ENCODE results near the gene LRRC41. TPM values are rescaled to one million over a fixed set of nuclear protein-coding genes. Genes with fewer than 3 reads are reported as not detected.

LRRC41 gene
- total and polyA plus RNA-seq, 7 donors: 21.0 to 65.2 (median 55.1) TPM

- no peak for DNase-seq
- H3K27me3 ChIP-seq: no peaks in the 10 kb centered on the region
- intact Hi-C loops (cut with DNase I): no loop called here
- no peak overlapping the region for H3K27ac ChIP-seq
- H3K36me3 ChIP-seq: peaks cover 5 to 45% (median 17%) of the 10 kb centered on the region in 4 donors
- no peak overlapping the region for H3K4me3 ChIP-seq
- H3K4me1 ChIP-seq: peaks cover 0 to 19% (median 12%) of the 10 kb centered on the region in 4 donors
- H3K9me3 ChIP-seq: no peaks in the 10 kb centered on the region
- TF ChIP-seq EP300 (IDR thresholded peaks at IDR 0.05): no peak
- no peak for TF ChIP-seq POLR2A (IDR thresholded peaks at IDR 0.05)
- TF ChIP-seq, protein P1, sequence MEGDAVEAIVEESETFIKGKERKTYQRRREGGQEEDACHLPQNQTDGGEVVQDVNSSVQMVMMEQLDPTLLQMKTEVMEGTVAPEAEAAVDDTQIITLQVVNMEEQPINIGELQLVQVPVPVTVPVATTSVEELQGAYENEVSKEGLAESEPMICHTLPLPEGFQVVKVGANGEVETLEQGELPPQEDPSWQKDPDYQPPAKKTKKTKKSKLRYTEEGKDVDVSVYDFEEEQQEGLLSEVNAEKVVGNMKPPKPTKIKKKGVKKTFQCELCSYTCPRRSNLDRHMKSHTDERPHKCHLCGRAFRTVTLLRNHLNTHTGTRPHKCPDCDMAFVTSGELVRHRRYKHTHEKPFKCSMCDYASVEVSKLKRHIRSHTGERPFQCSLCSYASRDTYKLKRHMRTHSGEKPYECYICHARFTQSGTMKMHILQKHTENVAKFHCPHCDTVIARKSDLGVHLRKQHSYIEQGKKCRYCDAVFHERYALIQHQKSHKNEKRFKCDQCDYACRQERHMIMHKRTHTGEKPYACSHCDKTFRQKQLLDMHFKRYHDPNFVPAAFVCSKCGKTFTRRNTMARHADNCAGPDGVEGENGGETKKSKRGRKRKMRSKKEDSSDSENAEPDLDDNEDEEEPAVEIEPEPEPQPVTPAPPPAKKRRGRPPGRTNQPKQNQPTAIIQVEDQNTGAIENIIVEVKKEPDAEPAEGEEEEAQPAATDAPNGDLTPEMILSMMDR (IDR thresholded peaks at IDR 0.05): no peak
- no peak for TF ChIP-seq POLR2AphosphoS5 (IDR thresholded peaks at IDR 0.05)
- WGBS, 2 donors: 92 to 95% methylated on average over 4 of the region's 4 CpGs
Measured at GRCh38 chr1:46343705-46344104, 40.3 kb upstream of the LRRC41 start.

GRCh38 chr1:46343351-46343695, 39.9 kb upstream of the LRRC41 start:
- Histone ChIP-seq H3K27ac (peak overlapping the region in 2 of 4 donors; percentile 93 to 99), H3K9me3 (no peaks in the 10 kb centered on the region), H3K36me3 (peaks cover 5 to 41% (median 17%) of the 10 kb centered on the region in 4 donors), H3K4me3 (no peak overlapping the region), H3K27me3 (no peaks in the 10 kb centered on the region), H3K4me1 (peaks cover 0 to 19% (median 12%) of the 10 kb centered on the region in 4 donors)
- TF ChIP-seq EP300 (IDR thresholded peaks at IDR 0.05) (no peak), POLR2AphosphoS5 (IDR thresholded peaks at IDR 0.05) (no peak), POLR2A (IDR thresholded peaks at IDR 0.05) (no peak)
- TF ChIP-seq, protein P1 (IDR thresholded peaks at IDR 0.05): no peak
- WGBS, 2 donors: 90 to 94% methylated on average over 4 of the region's 4 CpGs
- DNase-seq: peak; percentile 50
- intact Hi-C loops (cut with DNase I): no loop called here

GRCh38 chr1:46342677-46343350, 39.4 kb upstream of the LRRC41 start:
- intact Hi-C loops (cut with DNase I): no loop called here
- WGBS, 2 donors: 80 to 81% methylated on average over 8 of the region's 8 CpGs
- Histone ChIP-seq H3K27ac (peak overlapping the region in 3 of 4 donors; percentile 93 to 99 (median 93)), H3K27me3 (no peaks in the 10 kb centered on the region), H3K36me3 (peaks cover 5 to 38% (median 17%) of the 10 kb centered on the region in 4 donors), H3K4me1 (peaks cover 0 to 19% (median 12%) of the 10 kb centered on the region in 4 donors), H3K9me3 (no peaks in the 10 kb centered on the region), H3K4me3 (no peak overlapping the region)
- TF ChIP-seq POLR2A (IDR thresholded peaks at IDR 0.05) (no peak), POLR2AphosphoS5 (IDR thresholded peaks at IDR 0.05) (no peak), EP300 (IDR thresholded peaks at IDR 0.05) (no peak)
- TF ChIP-seq, protein P1 (IDR thresholded peaks at IDR 0.05): no peak
- DNase-seq: peak; percentile 59

GRCh38 chr1:46342084-46342656, 38.8 kb upstream of the LRRC41 start:
- intact Hi-C loops (cut with DNase I): no loop called here
- peaks cover 0 to 19% (median 12%) of the 10 kb centered on the region in 4 donors for H3K4me1 ChIP-seq
- H3K27me3 ChIP-seq: no peaks in the 10 kb centered on the region
- TF ChIP-seq POLR2AphosphoS5 (IDR thresholded peaks at IDR 0.05): no peak
- 93 to 97% methylated on average over 6 of the region's 6 CpGs for WGBS, 2 donors
- peak overlapping the region; percentile 93 to 99 (median 96) for H3K27ac ChIP-seq
- peaks cover 5 to 32% (median 16%) of the 10 kb centered on the region in 4 donors for H3K36me3 ChIP-seq
- no peak for DNase-seq
- no peak overlapping the region for H3K4me3 ChIP-seq
- H3K9me3 ChIP-seq: no peaks in the 10 kb centered on the region

GRCh38 chr1:46341222-46342083, 38.0 kb upstream of the LRRC41 start:
- Histone ChIP-seq H3K4me1 (peaks cover 0 to 19% (median 12%) of the 10 kb centered on the region in 4 donors), H3K27me3 (no peaks in the 10 kb centered on the region), H3K9me3 (no peaks in the 10 kb centered on the region), H3K4me3 (peak overlapping the region; percentile 60 to 80 (median 70)), H3K27ac (peak overlapping the region; percentile 93 to 99 (median 96)), H3K36me3 (peaks cover 0 to 25% (median 12%) of the 10 kb centered on the region in 4 donors)
- peak; percentile 70 for DNase-seq
- intact Hi-C loops (cut with DNase I): no loop called here
- WGBS, 2 donors: 60 to 63% methylated on average over 31 of the region's 31 CpGs
- no peak for TF ChIP-seq POLR2A (IDR thresholded peaks at IDR 0.05)
- TF ChIP-seq EP300 (IDR thresholded peaks at IDR 0.05): no peak
- TF ChIP-seq POLR2AphosphoS5 (IDR thresholded peaks at IDR 0.05): no peak
- TF ChIP-seq, protein P1 (IDR thresholded peaks at IDR 0.05): no peak
